GM12874 (cell line): Measurements from ENCODE around the gene HORMAD2.

Experiments
- TF ChIP-seq, protein P1 (sequence below): IDR thresholded peaks from 2 replicates; pipeline ENCODE4 v1.5.1; 2011; ENCODE audit warnings: low read depth, mild to moderate bottlenecking, control low read depth, low read length, moderate library complexity; ENCODE audit not compliant: insufficient read depth

The HORMAD2 gene

GRCh38 chr22:30175690-30176288, 95.5 kb downstream of the HORMAD2 start:
- TF ChIP-seq, protein P1, sequence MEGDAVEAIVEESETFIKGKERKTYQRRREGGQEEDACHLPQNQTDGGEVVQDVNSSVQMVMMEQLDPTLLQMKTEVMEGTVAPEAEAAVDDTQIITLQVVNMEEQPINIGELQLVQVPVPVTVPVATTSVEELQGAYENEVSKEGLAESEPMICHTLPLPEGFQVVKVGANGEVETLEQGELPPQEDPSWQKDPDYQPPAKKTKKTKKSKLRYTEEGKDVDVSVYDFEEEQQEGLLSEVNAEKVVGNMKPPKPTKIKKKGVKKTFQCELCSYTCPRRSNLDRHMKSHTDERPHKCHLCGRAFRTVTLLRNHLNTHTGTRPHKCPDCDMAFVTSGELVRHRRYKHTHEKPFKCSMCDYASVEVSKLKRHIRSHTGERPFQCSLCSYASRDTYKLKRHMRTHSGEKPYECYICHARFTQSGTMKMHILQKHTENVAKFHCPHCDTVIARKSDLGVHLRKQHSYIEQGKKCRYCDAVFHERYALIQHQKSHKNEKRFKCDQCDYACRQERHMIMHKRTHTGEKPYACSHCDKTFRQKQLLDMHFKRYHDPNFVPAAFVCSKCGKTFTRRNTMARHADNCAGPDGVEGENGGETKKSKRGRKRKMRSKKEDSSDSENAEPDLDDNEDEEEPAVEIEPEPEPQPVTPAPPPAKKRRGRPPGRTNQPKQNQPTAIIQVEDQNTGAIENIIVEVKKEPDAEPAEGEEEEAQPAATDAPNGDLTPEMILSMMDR, result no peak

GRCh38 chr22:30176431-30176830, 96.2 kb downstream of the HORMAD2 start:
- TF ChIP-seq, protein P1, result no peak

DNA sequence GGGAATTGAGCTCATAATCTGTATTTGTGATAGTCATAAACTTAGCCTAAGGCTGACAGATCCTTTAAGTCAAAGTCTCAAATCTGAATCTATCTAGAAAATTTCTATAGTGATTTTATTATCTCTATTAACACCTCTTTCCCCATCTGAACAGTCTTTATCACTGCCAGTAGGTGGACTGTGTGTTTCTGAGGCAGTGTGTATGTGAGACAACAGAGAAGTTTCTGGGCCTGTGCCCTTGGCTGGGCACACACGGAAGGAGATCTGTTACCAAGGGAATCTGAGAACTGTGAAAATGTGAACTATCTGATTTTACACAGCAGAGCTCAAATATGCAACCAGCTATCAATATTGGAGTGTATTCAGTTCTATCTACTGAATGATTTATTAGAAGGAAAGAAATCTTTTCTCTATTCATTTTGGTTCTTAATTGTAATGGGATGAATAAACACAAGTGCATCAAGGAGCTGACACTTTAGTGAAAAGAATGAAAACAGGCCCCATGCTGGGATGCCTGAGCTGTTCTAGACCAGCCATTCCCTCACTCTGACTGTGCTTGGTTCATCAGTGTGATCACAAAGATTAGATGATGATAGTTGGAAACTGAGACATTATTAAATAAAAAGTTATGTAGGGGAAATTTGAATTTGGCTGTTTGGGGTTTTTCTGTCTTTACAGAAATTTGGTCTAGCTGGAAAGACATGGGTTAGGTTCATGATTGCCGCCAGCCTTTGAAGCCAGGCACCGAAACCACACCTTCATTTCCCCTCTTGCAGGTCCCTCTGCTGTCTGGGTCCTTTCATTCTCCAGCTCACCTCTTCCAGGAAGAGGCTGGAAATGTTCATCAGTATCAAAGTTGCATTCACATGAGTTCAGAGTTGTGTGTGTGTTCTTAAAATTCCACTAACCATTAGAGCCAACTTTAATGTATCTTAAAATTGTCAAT, 98.2 kb downstream of the HORMAD2 start:
- TF ChIP-seq, protein P1, result no peak

DNA sequence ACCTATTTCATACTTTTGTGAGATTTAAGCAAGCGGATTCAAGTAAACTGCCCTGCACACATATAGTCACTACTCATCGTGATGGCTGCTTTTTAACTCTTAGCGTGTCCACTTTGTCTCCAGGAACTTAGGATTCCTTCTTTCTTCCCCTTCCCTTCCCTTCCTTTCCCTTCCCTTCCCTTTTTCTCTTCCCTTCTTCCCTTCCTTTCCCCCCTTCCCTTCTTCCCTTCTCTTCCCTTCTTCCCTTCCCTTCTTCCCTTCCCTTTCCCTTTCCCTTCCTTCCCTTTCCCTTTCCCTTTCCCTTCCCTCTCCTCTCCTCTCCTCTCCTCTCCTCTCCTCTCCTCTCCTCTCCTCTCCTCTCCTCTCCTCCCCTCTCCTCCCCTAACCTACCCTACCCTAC, 100.4 kb downstream of the HORMAD2 start:
- TF ChIP-seq, protein P1, result no peak

- TF ChIP-seq, protein P1, result no peak
Measured at GRCh38 chr22:30181459-30182349, 101.4 kb downstream of the HORMAD2 start.

DNA sequence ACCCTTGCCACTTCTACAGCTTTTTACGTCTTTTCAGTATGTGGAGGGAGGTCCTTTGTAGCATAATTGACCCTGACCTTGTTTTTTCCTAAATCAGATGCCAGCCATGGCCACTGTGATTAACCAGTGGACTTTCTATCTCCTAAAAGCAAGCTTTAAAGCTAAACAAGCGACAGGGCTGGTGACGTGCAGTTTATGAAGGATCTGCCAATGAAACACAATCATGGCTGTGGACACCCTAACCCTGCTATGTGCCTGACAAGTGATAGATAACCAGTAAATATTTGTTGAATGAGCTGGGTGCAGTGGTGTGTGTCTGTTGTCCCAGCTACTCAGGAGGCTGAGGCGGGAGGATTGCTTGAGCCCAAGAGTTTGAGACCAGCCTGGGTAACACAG, 102.1 kb downstream of the HORMAD2 start:
- TF ChIP-seq, protein P1, result no peak

GRCh38 chr22:30182815-30183214, 102.6 kb downstream of the HORMAD2 start:
- TF ChIP-seq, protein P1, result no peak
